Measurements from ENCODE around the gene PRPF38B. TPM values are rescaled to one million over a fixed set of nuclear protein-coding genes. Genes with fewer than 3 reads are reported as not detected.
A peak's percentile ranks its signal among the peaks of the same experiment; 100 is the strongest.

Gene PRPF38B
- total RNA-seq, 1 donor from 2014 or later: 21.1 TPM

GRCh38 chr1:108719656-108720435, 27.7 kb downstream of the PRPF38B start:
- H3K36me3 ChIP-seq (ENCODE audit: control insufficient read depth, insufficient read depth, low read length): no peaks in the 10 kb centered on the region
- no peaks in the 10 kb centered on the region for H3K27me3 ChIP-seq (ENCODE audit: control insufficient read depth, insufficient read depth, low read length)
- DNase-seq (ENCODE audit: low read depth): peak; percentile 67
- TF ChIP-seq CTCF (IDR thresholded peaks at IDR 0.05; ENCODE audit: insufficient read depth, low read length, poor library complexity, severe bottlenecking): no peak
- no peak overlapping the region for H3K4me3 ChIP-seq (ENCODE audit: low read depth, low read length)

DNA sequence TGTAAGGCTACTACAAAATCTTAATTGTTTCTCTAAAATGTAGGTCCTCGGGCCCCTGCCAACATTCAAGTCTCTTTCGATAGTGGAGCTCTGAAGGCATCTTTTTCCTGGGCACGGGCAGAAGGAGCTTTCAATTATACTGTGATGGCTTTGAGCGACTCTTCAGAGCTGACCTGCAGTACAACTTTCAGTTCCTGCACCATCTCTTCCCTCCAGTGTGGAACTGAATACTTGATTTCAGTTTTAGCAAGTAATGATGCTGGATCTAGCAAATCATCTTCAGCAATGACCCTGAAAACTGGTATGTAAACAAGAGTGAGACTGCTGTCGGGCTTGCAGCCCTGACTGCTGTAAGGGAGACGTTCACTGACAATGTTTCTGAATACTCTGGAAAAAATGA, 30.2 kb downstream of the PRPF38B start:
- DNase-seq (ENCODE audit: low read depth): no peak
- Histone ChIP-seq H3K4me3 (ENCODE audit: low read depth, low read length) (no peak overlapping the region), H3K27me3 (ENCODE audit: control insufficient read depth, insufficient read depth, low read length) (no peaks in the 10 kb centered on the region), H3K36me3 (ENCODE audit: control insufficient read depth, insufficient read depth, low read length) (no peaks in the 10 kb centered on the region)
- TF ChIP-seq CTCF (IDR thresholded peaks at IDR 0.05; ENCODE audit: insufficient read depth, low read length, poor library complexity, severe bottlenecking): no peak

- Histone ChIP-seq H3K36me3 (ENCODE audit: control insufficient read depth, insufficient read depth, low read length) (no peaks in the 10 kb centered on the region), H3K4me3 (ENCODE audit: low read depth, low read length) (no peak overlapping the region), H3K27me3 (ENCODE audit: control insufficient read depth, insufficient read depth, low read length) (no peaks in the 10 kb centered on the region)
- no peak for TF ChIP-seq CTCF (IDR thresholded peaks at IDR 0.05; ENCODE audit: insufficient read depth, low read length, poor library complexity, severe bottlenecking)
- DNase-seq (ENCODE audit: low read depth): no peak
Observed at GRCh38 chr1:108725906-108726305, 33.8 kb downstream of the PRPF38B start.

- Histone ChIP-seq H3K4me3 (ENCODE audit: low read depth, low read length) (no peak overlapping the region), H3K36me3 (ENCODE audit: control insufficient read depth, insufficient read depth, low read length) (no peaks in the 10 kb centered on the region), H3K27me3 (ENCODE audit: control insufficient read depth, insufficient read depth, low read length) (no peaks in the 10 kb centered on the region)
- TF ChIP-seq CTCF (IDR thresholded peaks at IDR 0.05; ENCODE audit: insufficient read depth, low read length, poor library complexity, severe bottlenecking): no peak
- DNase-seq (ENCODE audit: low read depth): no peak
Observed at GRCh38 chr1:108728327-108728923, 36.3 kb downstream of the PRPF38B start.

DNA sequence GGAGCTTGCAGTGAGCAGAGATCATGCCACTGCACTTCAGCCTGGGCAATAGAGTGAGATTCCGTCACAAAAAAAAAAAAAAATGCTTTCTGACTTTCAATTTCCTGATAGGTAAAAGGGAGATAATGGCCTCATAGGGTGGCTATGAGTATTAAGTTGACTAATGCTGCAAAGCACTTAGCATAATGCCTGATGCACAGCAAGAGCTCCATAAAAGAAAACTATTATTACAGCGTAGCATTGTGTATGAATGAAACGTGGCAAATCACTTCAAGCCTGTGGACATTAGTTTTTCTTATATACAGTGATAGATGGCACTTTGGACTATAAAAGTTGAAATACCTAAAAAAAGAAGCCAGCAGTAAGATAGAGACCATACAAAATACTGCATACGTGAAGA, 37.4 kb downstream of the PRPF38B start:
- Histone ChIP-seq H3K4me3 (ENCODE audit: low read depth, low read length) (no peak overlapping the region), H3K36me3 (ENCODE audit: control insufficient read depth, insufficient read depth, low read length) (no peaks in the 10 kb centered on the region), H3K27me3 (ENCODE audit: control insufficient read depth, insufficient read depth, low read length) (no peaks in the 10 kb centered on the region)
- TF ChIP-seq CTCF (IDR thresholded peaks at IDR 0.05; ENCODE audit: insufficient read depth, low read length, poor library complexity, severe bottlenecking): no peak
- DNase-seq (ENCODE audit: low read depth): no peak
